H1 (cell line): Measurements from ENCODE around the gene ATP2B3. TPM values are rescaled to one million over a fixed set of nuclear protein-coding genes. Genes with fewer than 3 reads are reported as not detected.

Source experiments
- CTCF ChIA-PET: fragments of 300-600 bp; sonication (Branson Sonifier 250); formaldehyde crosslinking; loops from one replicate; lab custom pipeline; 2021; ENCODE audit not compliant: partially characterized antibody; lab: Charles Lee
- POLR2A ChIA-PET: fragments of 300-600 bp; sonication (Branson Sonifier 250); formaldehyde crosslinking; loops from one replicate; lab custom pipeline; 2021; ENCODE audit warnings: inconsistent platforms; ENCODE audit not compliant: partially characterized antibody; lab: Charles Lee
- DNase-seq, 2 experiments: peaks; one replicate each; pipeline versions ENCODE4 v3.0.0 to v3.0.0-alpha.2; 2010 to 2022; ENCODE audit warnings: low spot score in 2 of 2, low read depth in 1 of 2, mixed read lengths in 1 of 2
- FAIRE-seq: peaks from 2 replicates; lab custom pipeline; 2011; peaks lifted over from hg19 to GRCh38; lab: Jason Lieb, UNC
- H2AFZ ChIP-seq: 2 replicates; pipeline ENCODE4 v1.8.1; 2012; ENCODE audit warnings: low read length, inconsistent platforms
- H2AK5ac ChIP-seq: 2 replicates; pipeline ENCODE4 v1.6.1; 2013; ENCODE audit warnings: low read depth, low read length
- H2BK120ac ChIP-seq: replicated peaks from 2 replicates; pipeline ENCODE3; 2013; ENCODE audit warnings: low read depth, low read length, inconsistent platforms
- H2BK12ac ChIP-seq: 2 replicates; pipeline ENCODE4 v1.6.1; 2013; ENCODE audit warnings: low read depth, low read length
- H2BK15ac ChIP-seq: 2 replicates; pipeline ENCODE4 v1.6.1; 2013; ENCODE audit warnings: low read length
- H2BK20ac ChIP-seq: 2 replicates; pipeline ENCODE4 v1.6.1; 2013; ENCODE audit warnings: low read length
- H2BK5ac ChIP-seq: 2 replicates; pipeline ENCODE4 v1.6.1; 2013; ENCODE audit warnings: low read depth, low read length
- H3K14ac ChIP-seq: 2 replicates; pipeline ENCODE4 v1.6.1; 2013; ENCODE audit warnings: inconsistent platforms; ENCODE audit not compliant: insufficient read length
- H3K18ac ChIP-seq: 2 replicates; pipeline ENCODE4 v1.6.1; 2013; ENCODE audit warnings: low read length; ENCODE audit errors: extremely low read depth
- H3K23ac ChIP-seq: 2 replicates; pipeline ENCODE4 v1.6.1; 2013; ENCODE audit warnings: inconsistent platforms; ENCODE audit not compliant: insufficient read length
- H3K23me2 ChIP-seq: 2 replicates; pipeline ENCODE4 v1.6.1; 2013; ENCODE audit warnings: low read depth, low read length
- H3K27ac ChIP-seq: 2 replicates; pipeline ENCODE4 v1.6.1; 2011; ENCODE audit warnings: low read depth, low read length, inconsistent platforms
- H3K27me3 ChIP-seq, 4 experiments: replicated peaks in 1 of 4; 1 replicate in 1 of 4; 2 replicates in 3 of 4; pipeline versions ENCODE4 v1.6.1 to v1.8.1; 2011 to 2013; ENCODE audit warnings: low read length in 3 of 4, mild to moderate bottlenecking in 3 of 4, inconsistent platforms in 2 of 4, mixed read lengths in 2 of 4, moderate library complexity in 1 of 4; ENCODE audit not compliant: control insufficient read depth in 3 of 4, insufficient read depth in 3 of 4; ENCODE audit errors: extremely low read depth in 1 of 4
- H3K36me3 ChIP-seq, 4 experiments: 2 replicates each; pipeline versions ENCODE4 v1.6.1 to v1.8.1; 2011 to 2013; ENCODE audit warnings: mild to moderate bottlenecking in 4 of 4, low read length in 3 of 4, moderate library complexity in 2 of 4, control low read depth in 1 of 4, inconsistent platforms in 1 of 4; ENCODE audit not compliant: insufficient read depth in 4 of 4, control insufficient read depth in 2 of 4
- H3K4ac ChIP-seq: replicated peaks from 2 replicates; pipeline ENCODE3; 2013; ENCODE audit warnings: low read length, low read depth, mixed read lengths, inconsistent platforms; ENCODE audit not compliant: insufficient read length
- H3K4me1 ChIP-seq, 4 experiments: replicated peaks in 1 of 4; 1 replicate in 1 of 4; 2 replicates in 3 of 4; pipeline versions ENCODE4 v1.6.1 to v1.8.1; 2011 to 2013; ENCODE audit warnings: low read length in 3 of 4, inconsistent platforms in 2 of 4, mixed read lengths in 1 of 4; ENCODE audit not compliant: insufficient read depth in 4 of 4, control insufficient read depth in 3 of 4
- H3K4me2 ChIP-seq, 2 experiments: 2 replicates each; pipeline versions ENCODE4 v1.6.1 to v1.8.1; 2011 to 2013; ENCODE audit warnings: low read depth in 2 of 2, low read length in 2 of 2, control low read depth in 1 of 2, inconsistent platforms in 1 of 2, mild to moderate bottlenecking in 1 of 2; ENCODE audit not compliant: insufficient read depth in 1 of 2
- H3K4me3 ChIP-seq, 4 experiments: fragments of 200-600, 300-600 bp in 1 of 4; sonication (generic), shearing (Covaris generic), sonication (Bioruptor Twin) in 1 of 4; 2 replicates each; pipeline versions ENCODE4 v1.5.1 to v1.8.1; 2011 to 2016; ENCODE audit warnings: low read length in 4 of 4, low read depth in 3 of 4, control low read depth in 2 of 4, inconsistent platforms in 2 of 4, mild to moderate bottlenecking in 2 of 4, mixed read lengths in 1 of 4, moderate library complexity in 1 of 4; ENCODE audit not compliant: insufficient read depth in 2 of 4; ENCODE audit errors: extremely low read depth in 1 of 4
- H3K56ac ChIP-seq: replicated peaks from 2 replicates; pipeline ENCODE3; 2013; ENCODE audit warnings: low read depth, mild to moderate bottlenecking, mixed read lengths, low read length, inconsistent platforms; ENCODE audit not compliant: insufficient read length
- H3K79me1 ChIP-seq: 2 replicates; pipeline ENCODE4 v1.6.1; 2013; ENCODE audit warnings: low read depth, low read length, control low read depth
- H3K79me2 ChIP-seq, 2 experiments: 2 replicates each; pipeline versions ENCODE4 v1.6.1 to v1.8.1; 2012 to 2013; ENCODE audit warnings: low read length in 2 of 2, mild to moderate bottlenecking in 2 of 2, inconsistent platforms in 1 of 2; ENCODE audit not compliant: insufficient read depth in 2 of 2, control insufficient read depth in 1 of 2
- H3K9ac ChIP-seq, 4 experiments: replicated peaks in 1 of 4; 1 replicate in 1 of 4; 2 replicates in 3 of 4; pipeline versions ENCODE4 v1.6.1 to v1.8.1; 2011 to 2013; ENCODE audit warnings: low read depth in 3 of 4, low read length in 3 of 4, control low read depth in 2 of 4, mild to moderate bottlenecking in 2 of 4, moderate library complexity in 2 of 4, inconsistent platforms in 1 of 4; ENCODE audit errors: extremely low read depth in 1 of 4
- H3K9me3 ChIP-seq, 2 experiments: 2 replicates each; pipeline versions ENCODE4 v1.6.1 to v1.8.1; 2012 to 2013; ENCODE audit warnings: mild to moderate bottlenecking in 2 of 2, moderate library complexity in 2 of 2, control low read depth in 1 of 2, inconsistent platforms in 1 of 2, low read depth in 1 of 2, low read length in 1 of 2, mixed read lengths in 1 of 2; ENCODE audit not compliant: insufficient read depth in 2 of 2
- H4K20me1 ChIP-seq, 2 experiments: replicated peaks in 1 of 2; 2 replicates each; pipeline versions ENCODE3 to v1.8.1; 2011 to 2013; ENCODE audit warnings: inconsistent platforms in 2 of 2, low read length in 2 of 2, mild to moderate bottlenecking in 1 of 2; ENCODE audit not compliant: insufficient read depth in 2 of 2, control insufficient read depth in 1 of 2
- H4K5ac ChIP-seq: 2 replicates; pipeline ENCODE4 v1.6.1; 2013; ENCODE audit warnings: low read length, low read depth, mixed read lengths, inconsistent platforms; ENCODE audit not compliant: insufficient read length
- H4K8ac ChIP-seq: 2 replicates; pipeline ENCODE4 v1.8.0; 2013; ENCODE audit warnings: mild to moderate bottlenecking, moderate library complexity, low read length, inconsistent platforms; ENCODE audit not compliant: insufficient read depth; ENCODE audit errors: extremely low read depth
- H4K91ac ChIP-seq: replicated peaks from 2 replicates; pipeline ENCODE3; 2013; ENCODE audit warnings: low read length, mixed read lengths, inconsistent platforms; ENCODE audit not compliant: insufficient read length
- NRF1 ChIP-seq: IDR thresholded peaks from 2 replicates; pipeline ENCODE4 v1.6.1; 2011; ENCODE audit warnings: mild to moderate bottlenecking, low read depth, low read length, improper control_type of control experiment
- WGBS, 2 experiments: shearing (Covaris generic) in 1 of 2; methylation state at CpG; one replicate each; pipeline versions ENCODE4 v1.1.6 to v1.1.7; 2013 to 2015; ENCODE audit warnings: low lambda C conversion rate in 2 of 2, mixed read lengths in 2 of 2, inconsistent platforms in 1 of 2, low coverage in 1 of 2, missing lambda C conversion rate in 1 of 2; ENCODE audit not compliant: insufficient replicate concordance in 2 of 2, insufficient coverage in 1 of 2, insufficient read length in 1 of 2; ENCODE audit errors: extremely low coverage in 1 of 2, missing lambda C conversion rate in 1 of 2; 5-methylcytosine and 5-hydroxymethylcytosine counted together
- polyA plus RNA-seq, 7 experiments: library from polyadenylated mRNA; depleted of rRNA in 3 of 7; stranded (reverse) in 5 of 7; unstranded in 2 of 7; fragments of >200 nt in 5 of 7; fragments of 200-250 nt in 2 of 7; gene quantifications; 1 replicate in 5 of 7; 2 replicates in 1 of 7; 4 replicates in 1 of 7; pipeline versions ENCODE4 v1.2.1 to v1.2.3, GENCODE V29; 2011 to 2013; ENCODE audit warnings: missing spikeins in 2 of 7, mixed read lengths in 2 of 7
- total RNA-seq: library from RNA; stranded (reverse); fragmentation: NEBNext Ultra II Directional; extraction: Animal tissue kit (Norgen Biotek cat#: 25700); gene quantifications from 2 replicates; pipeline ENCODE4 v1.2.1, GENCODE V29; 2021
- TF ChIP-seq, protein P1 (sequence below): IDR thresholded peaks from 2 replicates; pipeline ENCODE4 v1.6.1; 2012; ENCODE audit warnings: inconsistent platforms

ATP2B3 gene
- total and polyA plus RNA-seq, 2 of the 8 experiments (the other 6 are each of a cell fraction or from before 2014, with no cell fraction given), result 0.14 to 0.19 TPM

DNA sequence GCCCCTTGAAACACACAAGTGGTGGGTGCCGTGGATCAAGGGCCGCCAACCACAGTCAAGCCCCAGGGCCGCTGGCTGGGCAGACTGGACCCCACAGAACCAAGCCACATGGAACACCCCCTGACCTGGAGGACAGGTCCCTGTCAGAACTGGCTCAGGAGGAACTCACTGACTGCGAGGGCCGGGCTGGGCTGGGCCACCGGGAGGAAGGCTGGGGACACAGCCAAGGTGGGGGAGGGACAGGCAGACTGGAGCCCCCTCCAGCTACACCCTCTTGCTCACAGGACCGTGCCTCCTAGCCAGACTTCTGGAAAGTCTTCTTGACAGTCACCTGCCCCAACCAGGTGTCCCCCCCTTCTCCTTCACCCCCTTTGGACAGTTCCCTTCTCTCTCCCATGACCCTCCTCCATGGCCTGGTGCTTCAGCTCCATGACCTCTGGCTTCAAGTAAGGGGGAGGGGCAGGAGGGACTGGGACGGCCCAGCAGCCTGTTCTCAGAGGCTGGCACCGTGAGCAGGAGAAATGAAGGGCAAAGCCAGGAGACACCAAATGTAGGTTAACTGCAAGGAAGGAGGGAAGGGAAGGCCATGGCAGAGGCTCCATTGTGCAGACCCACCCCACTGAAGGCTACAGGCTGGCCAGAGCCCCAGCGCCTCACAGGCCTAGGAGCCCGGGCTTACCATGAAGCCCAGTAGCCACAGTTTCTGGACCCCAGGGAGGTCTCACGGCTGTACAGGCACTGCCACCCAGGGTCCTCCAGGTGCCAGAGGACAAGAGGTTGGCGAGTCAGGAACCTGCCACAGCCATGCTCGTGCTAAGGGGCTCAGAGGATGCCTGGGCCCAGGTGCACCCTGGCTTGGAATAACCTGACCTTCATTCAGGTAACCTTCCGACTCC lies 107.0 kb downstream of the ATP2B3 start:
- Histone ChIP-seq H2BK5ac (no peak overlapping the region), H3K4me1 (peaks cover 0 to 3% (median 0%) of the 10 kb centered on the region in 4 experiments; a peak in 1 of 7 replicates), H3K14ac (no peak overlapping the region), H3K27me3 (no peaks in the 10 kb centered on the region), H3K4me3 (no peak overlapping the region), H2BK20ac (no peak overlapping the region), H3K9ac (no peak overlapping the region), H3K9me3 (no peaks in the 10 kb centered on the region), H3K79me1 (no peaks in the 10 kb centered on the region), H2AK5ac (no peak overlapping the region), H4K8ac (no peak overlapping the region), H2BK120ac (no peak overlapping the region), H3K4me2 (no peak overlapping the region), H3K36me3 (no peaks in the 10 kb centered on the region), H2AFZ (no peak overlapping the region), H3K56ac (no peak overlapping the region), H3K23ac (no peak overlapping the region), H3K79me2 (no peaks in the 10 kb centered on the region), H3K4ac (no peak overlapping the region), H4K5ac (no peak overlapping the region), H3K18ac (no peak overlapping the region), H2BK15ac (no peak overlapping the region), H3K27ac (no peak overlapping the region), H3K23me2 (no peaks in the 10 kb centered on the region), H2BK12ac (no peak overlapping the region), H4K91ac (no peak overlapping the region), H4K20me1 (no peaks in the 10 kb centered on the region)
- no peak for TF ChIP-seq NRF1
- TF ChIP-seq, protein P1, sequence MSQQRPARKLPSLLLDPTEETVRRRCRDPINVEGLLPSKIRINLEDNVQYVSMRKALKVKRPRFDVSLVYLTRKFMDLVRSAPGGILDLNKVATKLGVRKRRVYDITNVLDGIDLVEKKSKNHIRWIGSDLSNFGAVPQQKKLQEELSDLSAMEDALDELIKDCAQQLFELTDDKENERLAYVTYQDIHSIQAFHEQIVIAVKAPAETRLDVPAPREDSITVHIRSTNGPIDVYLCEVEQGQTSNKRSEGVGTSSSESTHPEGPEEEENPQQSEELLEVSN, result no peak
- CTCF ChIA-PET, result interaction anchor here (0.6 to 1.3 kb wide), 5 partner anchors 15 to 29 kb away, joined by 3 to 4 read pairs (median 4); partner anchors contain the start of gene DUSP9
- WGBS, 2 experiments, result 95% methylated on average over 8 of the region's 15 CpGs; no CpG with 5 or more reads in 1 of the 2 experiments
- DNase-seq, result no peak
- no peak for FAIRE-seq
- POLR2A ChIA-PET, result no interaction called here
